PC-3 (cell line): Measurements from ENCODE around the gene DCAF12. TPM values are rescaled to one million over a fixed set of nuclear protein-coding genes. Genes with fewer than 3 reads are reported as not detected.

Experiments
- ATAC-seq: fragments of 200-7000 bp; cut with Tn5 transposase; 2 replicates; pipeline ENCODE4 v1.9.1; 2020; ENCODE audit warnings: mild to moderate bottlenecking, moderate library complexity
- BruUV-seq: library from RNA; stranded (reverse); fragments of 400-500 nt; replicated peaks from 2 replicates; lab custom pipeline; 2021; lab: Mats Ljungman, UMichigan
- CTCF ChIA-PET: fragments of 300-600 bp; sonication (Branson Sonifier 250); formaldehyde crosslinking; loops from one replicate; lab custom pipeline; 2022; ENCODE audit warnings: antibody characterized with exemption; lab: Charles Lee
- POLR2A ChIA-PET: fragments of 300-600 bp; sonication (Branson Sonifier 250); formaldehyde crosslinking; loops from one replicate; lab custom pipeline; 2022; ENCODE audit warnings: antibody characterized with exemption; ENCODE audit not compliant: unreplicated experiment; lab: Charles Lee
- DNase-seq: peaks from one replicate; pipeline ENCODE4 v3.0.0-alpha.2; 2015
- H2AFZ ChIP-seq: fragments of 300-600 bp; sonication (generic); 2 replicates; pipeline ENCODE4 v1.6.0; 2016; ENCODE audit warnings: antibody characterized with exemption, low read length
- H3F3A ChIP-seq: fragments of 300-600 bp; sonication (generic); one replicate; pipeline ENCODE4 v1.6.0; 2017; ENCODE audit warnings: antibody characterized with exemption, low read length, control low read depth, mild to moderate bottlenecking; ENCODE audit not compliant: unreplicated experiment
- H3K27ac ChIP-seq: fragments of 300-600 bp; sonication (generic); 2 replicates; pipeline ENCODE4 v1.5.1; 2016; ENCODE audit warnings: mild to moderate bottlenecking, low read length
- H3K27me3 ChIP-seq: fragments of 300-600 bp; sonication (generic); 2 replicates; pipeline ENCODE4 v1.6.1; 2016; ENCODE audit warnings: low read length, mixed read lengths
- H3K36me3 ChIP-seq: fragments of 300-600 bp; sonication (generic); 2 replicates; pipeline ENCODE4 v1.6.1; 2016; ENCODE audit warnings: low read depth, mixed run types, low read length, mixed read lengths
- H3K4me1 ChIP-seq: fragments of 300-600 bp; sonication (generic); 2 replicates; pipeline ENCODE4 v1.5.1; 2016; ENCODE audit warnings: low read length; ENCODE audit not compliant: insufficient read depth
- H3K4me2 ChIP-seq: fragments of 300-600 bp; sonication (generic); 2 replicates; pipeline ENCODE4 v1.6.0; 2016; ENCODE audit warnings: low read length
- H3K4me3 ChIP-seq: fragments of 300-600 bp; sonication (generic); 2 replicates; pipeline ENCODE4 v1.5.1; 2016; ENCODE audit warnings: mild to moderate bottlenecking, low read length, mixed read lengths
- H3K79me2 ChIP-seq: fragments of 300-600 bp; sonication (generic); 2 replicates; pipeline ENCODE4 v1.6.1; 2017; ENCODE audit warnings: low read length, mixed read lengths
- H3K9ac ChIP-seq: fragments of 300-600 bp; sonication (generic); 2 replicates; pipeline ENCODE4 v1.6.0; 2016; ENCODE audit warnings: mild to moderate bottlenecking, low read length
- H3K9me2 ChIP-seq: fragments of 300-600 bp; sonication (generic); replicated peaks from 2 replicates; pipeline ENCODE4 v1.6.1; 2016; ENCODE audit warnings: mixed run types, low read length, mixed read lengths
- H3K9me3 ChIP-seq: fragments of 300-600 bp; sonication (generic); 2 replicates; pipeline ENCODE4 v1.6.1; 2016; ENCODE audit warnings: low read length, mixed read lengths
- H4K20me1 ChIP-seq: fragments of 300-600 bp; sonication (generic); 2 replicates; pipeline ENCODE4 v1.6.1; 2016; ENCODE audit warnings: low read length, mixed read lengths
- EZH2 ChIP-seq: fragments of 300-600 bp; sonication (generic); IDR thresholded peaks from one replicate; pipeline ENCODE4 v1.6.1; 2017; ENCODE audit warnings: antibody characterized with exemption, mild to moderate bottlenecking, low read length; ENCODE audit not compliant: unreplicated experiment
- EZH2phosphoT487 ChIP-seq: fragments of 300-600 bp; sonication (generic); IDR thresholded peaks from 2 replicates; pipeline ENCODE4 v1.6.1; 2018; ENCODE audit warnings: mild to moderate bottlenecking, antibody characterized with exemption, low read length, borderline replicate concordance
- intact Hi-C: fragments of 100-400 bp; cut with micrococcal nuclease; formaldehyde crosslinking; loops from 2 replicates; pipeline ENCODE4 v1.9.0; 2023
- total RNA-seq: library from RNA; depleted of rRNA; stranded (reverse); fragments of >200 nt; gene quantifications from 2 replicates; pipeline ENCODE4 v1.2.3, GENCODE V29; 2014
- TF ChIP-seq, protein P1 (sequence below): fragments of 300-600 bp; sonication (generic); conservative IDR thresholded peaks from 2 replicates; pipeline ENCODE4 v1.5.1; 2017; ENCODE audit warnings: antibody characterized with exemption, low read depth, mild to moderate bottlenecking, low read length

DCAF12 gene
- total RNA-seq, 1 experiment from 2014 or later = 12.9 TPM

DNA sequence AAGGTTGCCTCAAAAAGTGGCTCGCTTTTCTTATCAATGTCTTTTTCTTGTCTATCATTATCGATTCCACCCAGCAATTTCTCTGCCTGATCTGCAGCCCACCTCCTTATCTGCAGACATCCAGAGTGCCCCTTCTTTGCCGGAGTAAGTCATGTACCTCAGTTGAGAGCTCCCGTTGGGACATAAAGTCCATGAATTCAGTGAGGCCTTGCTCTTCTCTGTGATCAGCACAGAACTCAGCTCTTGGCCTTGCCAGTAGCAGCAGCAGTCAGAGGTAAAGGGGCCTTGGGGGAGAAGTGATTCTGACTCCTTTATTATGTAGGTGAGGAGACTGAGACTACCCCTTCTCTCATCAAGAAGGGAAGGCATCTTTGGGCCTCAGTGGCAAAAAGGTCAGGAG is 24.9 kb upstream of the DCAF12 start:
- no TSS peak for BruUV-seq
- intact Hi-C loops = no loop called here
- Histone ChIP-seq H3F3A (no peaks in the 10 kb centered on the region), H3K9me2 (no peaks in the 10 kb centered on the region), H2AFZ (no peak overlapping the region), H4K20me1 (no peaks in the 10 kb centered on the region), H3K27me3 (no peaks in the 10 kb centered on the region), H3K9me3 (no peaks in the 10 kb centered on the region), H3K4me2 (no peak overlapping the region), H3K4me3 (no peak overlapping the region), H3K9ac (no peak overlapping the region), H3K79me2 (no peaks in the 10 kb centered on the region), H3K27ac (no peak overlapping the region), H3K4me1 (no peaks in the 10 kb centered on the region), H3K36me3 (no peaks in the 10 kb centered on the region)
- ChIA-PET POLR2A (no interaction called here), CTCF (no interaction called here)
- no peak for ATAC-seq
- no peak for DNase-seq
- TF ChIP-seq, protein P1, sequence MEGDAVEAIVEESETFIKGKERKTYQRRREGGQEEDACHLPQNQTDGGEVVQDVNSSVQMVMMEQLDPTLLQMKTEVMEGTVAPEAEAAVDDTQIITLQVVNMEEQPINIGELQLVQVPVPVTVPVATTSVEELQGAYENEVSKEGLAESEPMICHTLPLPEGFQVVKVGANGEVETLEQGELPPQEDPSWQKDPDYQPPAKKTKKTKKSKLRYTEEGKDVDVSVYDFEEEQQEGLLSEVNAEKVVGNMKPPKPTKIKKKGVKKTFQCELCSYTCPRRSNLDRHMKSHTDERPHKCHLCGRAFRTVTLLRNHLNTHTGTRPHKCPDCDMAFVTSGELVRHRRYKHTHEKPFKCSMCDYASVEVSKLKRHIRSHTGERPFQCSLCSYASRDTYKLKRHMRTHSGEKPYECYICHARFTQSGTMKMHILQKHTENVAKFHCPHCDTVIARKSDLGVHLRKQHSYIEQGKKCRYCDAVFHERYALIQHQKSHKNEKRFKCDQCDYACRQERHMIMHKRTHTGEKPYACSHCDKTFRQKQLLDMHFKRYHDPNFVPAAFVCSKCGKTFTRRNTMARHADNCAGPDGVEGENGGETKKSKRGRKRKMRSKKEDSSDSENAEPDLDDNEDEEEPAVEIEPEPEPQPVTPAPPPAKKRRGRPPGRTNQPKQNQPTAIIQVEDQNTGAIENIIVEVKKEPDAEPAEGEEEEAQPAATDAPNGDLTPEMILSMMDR = no peak
- TF ChIP-seq EZH2 (no peak), EZH2phosphoT487 (no peak)

DNA sequence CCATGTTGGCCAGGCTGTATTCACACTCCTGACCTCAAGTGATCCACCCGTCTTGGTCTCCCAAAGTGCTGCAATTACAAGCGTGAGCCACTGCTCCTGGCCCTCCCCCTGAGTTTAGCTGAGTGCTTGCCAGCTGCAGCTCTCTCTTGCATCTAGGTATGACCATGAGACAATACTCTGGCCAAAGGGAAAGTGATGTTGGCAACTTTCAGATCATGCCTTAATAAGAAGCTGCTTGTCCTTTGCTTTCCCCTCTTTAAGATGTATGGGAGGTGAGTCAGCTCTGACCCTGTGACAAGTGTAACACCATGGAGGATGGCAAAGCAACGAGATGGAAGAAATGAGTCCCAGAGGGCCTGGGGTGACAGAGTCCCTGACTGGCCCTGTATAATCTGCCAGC is 18.7 kb upstream of the DCAF12 start:
- no peaks in the 10 kb centered on the region for H3K9me3 ChIP-seq
- no TSS peak for BruUV-seq
- H3K9ac ChIP-seq = no peak overlapping the region
- H3F3A ChIP-seq = no peaks in the 10 kb centered on the region
- H4K20me1 ChIP-seq = no peaks in the 10 kb centered on the region
- H3K36me3 ChIP-seq = no peaks in the 10 kb centered on the region
- no peak overlapping the region for H3K4me3 ChIP-seq
- intact Hi-C loops = no loop called here
- no peak for ATAC-seq
- no peaks in the 10 kb centered on the region for H3K4me1 ChIP-seq
- DNase-seq = no peak
- H3K27ac ChIP-seq = no peak overlapping the region
- no peak overlapping the region for H3K4me2 ChIP-seq
- no peaks in the 10 kb centered on the region for H3K27me3 ChIP-seq
- TF ChIP-seq EZH2 = no peak
- TF ChIP-seq, protein P1 = no peak
- no peak for TF ChIP-seq EZH2phosphoT487
- H3K79me2 ChIP-seq = no peaks in the 10 kb centered on the region
- ChIA-PET CTCF (no interaction called here), POLR2A (no interaction called here)
- H2AFZ ChIP-seq = no peak overlapping the region
- no peaks in the 10 kb centered on the region for H3K9me2 ChIP-seq

DNA sequence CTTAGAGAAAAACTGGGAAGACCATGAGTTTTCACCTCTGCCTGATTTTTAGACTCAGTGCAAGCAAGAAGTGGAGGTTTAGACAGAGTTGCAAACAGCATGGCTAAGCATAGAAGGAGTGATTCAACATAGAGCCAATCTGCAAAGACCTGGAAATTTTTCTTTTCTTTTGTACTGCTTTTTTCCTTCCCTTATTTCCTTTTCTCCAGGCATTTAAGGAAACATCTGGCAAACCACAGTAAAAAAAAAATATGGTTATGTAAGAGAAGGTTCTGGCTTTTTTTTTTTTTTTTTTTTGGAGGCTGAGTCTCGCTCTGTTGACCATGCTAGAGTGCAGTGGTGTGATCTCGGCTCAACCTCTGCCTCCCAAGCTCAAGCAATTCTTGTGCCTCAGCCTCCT is 16.6 kb upstream of the DCAF12 start:
- H3K9me3 ChIP-seq = no peaks in the 10 kb centered on the region
- no peak for DNase-seq
- H3K9ac ChIP-seq = no peak overlapping the region

More for the DNA sequence above, 16.6 kb upstream of the DCAF12 start:
- Histone ChIP-seq H3K79me2 (no peaks in the 10 kb centered on the region), H3K4me3 (no peak overlapping the region), H3K27ac (no peak overlapping the region), H3K4me2 (no peak overlapping the region), H3K27me3 (no peaks in the 10 kb centered on the region), H3K4me1 (no peaks in the 10 kb centered on the region), H2AFZ (no peak overlapping the region), H3K9me2 (no peaks in the 10 kb centered on the region), H4K20me1 (no peaks in the 10 kb centered on the region), H3F3A (no peaks in the 10 kb centered on the region), H3K36me3 (no peaks in the 10 kb centered on the region)
- BruUV-seq = no TSS peak
- no peak for ATAC-seq
- ChIA-PET CTCF (no interaction called here), POLR2A (no interaction called here)
- TF ChIP-seq EZH2phosphoT487 = no peak
- TF ChIP-seq, protein P1 = no peak
- TF ChIP-seq EZH2 = no peak
- intact Hi-C loops = no loop called here
